Activated CD4-positive, CD25-positive, alpha-beta regulatory T cell (primary cell): ENCODE results near the gene INMT.
"Not testable (repeated sequence)": the region's sequence is repeated elsewhere in the genome, so short reads cannot be mapped to it uniquely, and the experiment has no call there.

Experiments used
- DNase-seq, 4 experiments: peaks; one replicate each; lab custom pipeline; 2025; lab: John Stamatoyannopoulos, UW

Gene INMT

GRCh38 chr7:30751696-30752273 is at the start of gene INMT:
TSS of gene INMT (plus strand) at chr7:30752135. CDS start at chr7:30752151, 16 bp downstream.
- no peak for DNase-seq

- no peak for DNase-seq
Observed at GRCh38 chr7:30702200-30702599, 49.7 kb upstream of the INMT start.

- DNase-seq = no peak
Observed at GRCh38 chr7:30703756-30704155, 48.2 kb upstream of the INMT start.

GRCh38 chr7:30705008-30705407 is 46.9 kb upstream of the INMT start:
- no peak for DNase-seq

- DNase-seq = no peak
Observed at GRCh38 chr7:30705596-30705995, 46.3 kb upstream of the INMT start.

GRCh38 chr7:30706316-30706715 is 45.6 kb upstream of the INMT start:
- no peak for DNase-seq

GRCh38 chr7:30706908-30707307 is 45.0 kb upstream of the INMT start:
- no peak for DNase-seq

- DNase-seq = no peak
Observed at GRCh38 chr7:30707391-30708357, 44.3 kb upstream of the INMT start.

GRCh38 chr7:30708412-30708811 is 43.5 kb upstream of the INMT start:
- DNase-seq = no peak

- DNase-seq = no peak
Observed at GRCh38 chr7:30708983-30709382, 43.0 kb upstream of the INMT start.

GRCh38 chr7:30709549-30709948 is 42.4 kb upstream of the INMT start:
- DNase-seq = no peak

- no peak for DNase-seq
Observed at GRCh38 chr7:30710669-30711068, 41.3 kb upstream of the INMT start.

GRCh38 chr7:30713392-30713791 is 38.5 kb upstream of the INMT start:
- no peak for DNase-seq

- no peak for DNase-seq
Observed at GRCh38 chr7:30714129-30714528, 37.8 kb upstream of the INMT start.

GRCh38 chr7:30717181-30717580 is 34.8 kb upstream of the INMT start:
- no peak for DNase-seq

- DNase-seq = not testable (repeated sequence)
Observed at GRCh38 chr7:30719434-30719833, 32.5 kb upstream of the INMT start.

GRCh38 chr7:30721211-30721610 is 30.7 kb upstream of the INMT start:
- DNase-seq = no peak

GRCh38 chr7:30722187-30722586 is 29.7 kb upstream of the INMT start:
- DNase-seq = no peak

- DNase-seq = no peak
Observed at GRCh38 chr7:30722671-30723070, 29.3 kb upstream of the INMT start.

- DNase-seq = no peak
Observed at GRCh38 chr7:30723776-30724175, 28.2 kb upstream of the INMT start.

GRCh38 chr7:30726296-30727006 is 25.5 kb upstream of the INMT start:
- DNase-seq = no peak

GRCh38 chr7:30727061-30727945 is 24.6 kb upstream of the INMT start:
- DNase-seq = peak in 2 of 4 experiments; percentile 21 to 39
